GM19351 (cell line): Measurements from ENCODE around the gene C1QTNF3.
"Not testable (repeated sequence)": the region's sequence is repeated elsewhere in the genome, so short reads cannot be mapped to it uniquely, and the experiment has no call there.

Experiments
- ATAC-seq: cut with Tn5 transposase; IDR thresholded peaks from one replicate; pipeline ENCODE4 v1.9.1; 2021; ENCODE audit warnings: mild to moderate bottlenecking, moderate library complexity; ENCODE audit not compliant: unreplicated experiment

C1QTNF3 gene

DNA sequence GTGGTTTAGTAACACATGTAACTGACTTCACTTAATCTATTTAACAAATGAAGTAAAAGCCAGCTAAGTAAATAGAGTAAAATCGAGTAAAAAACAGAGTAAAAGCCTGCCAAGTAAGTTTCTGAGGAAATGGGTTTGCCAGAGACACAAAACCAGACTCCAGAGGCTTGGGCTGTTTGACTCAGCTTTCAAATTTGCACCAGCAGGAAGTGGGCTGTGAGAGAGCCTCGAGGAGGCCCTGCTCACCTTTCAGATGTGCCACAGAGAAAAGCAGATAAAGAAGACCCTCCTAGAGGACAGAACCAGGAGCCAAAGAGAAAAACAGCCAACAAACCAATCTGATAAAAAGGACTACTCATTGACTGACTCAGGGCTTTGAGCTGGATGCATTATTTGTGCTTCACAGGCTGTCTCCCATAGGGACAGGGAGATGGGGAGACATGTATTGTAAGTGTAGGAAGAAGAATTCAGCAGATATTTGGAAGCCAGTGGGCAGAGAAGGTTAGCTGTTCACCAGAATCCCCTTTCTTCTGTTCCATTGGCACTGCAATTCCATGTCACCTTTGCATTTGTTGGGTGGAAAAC lies 20.8 kb downstream of the C1QTNF3 start:
- ATAC-seq: peak; percentile 95

DNA sequence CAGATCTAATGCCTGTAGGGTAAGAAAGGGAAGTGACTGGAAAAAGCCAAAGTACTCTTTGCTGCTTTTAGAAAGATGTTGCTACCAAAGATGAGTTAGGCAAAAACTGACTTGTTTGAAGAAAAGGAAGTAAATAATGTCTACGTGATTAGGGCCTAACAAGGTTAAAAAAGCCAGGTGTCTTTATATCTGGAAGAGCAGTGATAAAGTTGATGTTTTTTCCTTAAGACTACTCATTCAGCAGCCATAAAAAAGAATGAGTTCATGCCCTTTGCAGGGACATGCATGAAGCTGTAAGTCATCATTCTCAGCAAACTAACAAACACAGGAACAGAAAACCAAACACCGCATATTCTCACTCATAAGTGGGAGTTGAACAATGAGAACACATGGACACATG lies 21.7 kb downstream of the C1QTNF3 start:
- ATAC-seq: no peak

DNA sequence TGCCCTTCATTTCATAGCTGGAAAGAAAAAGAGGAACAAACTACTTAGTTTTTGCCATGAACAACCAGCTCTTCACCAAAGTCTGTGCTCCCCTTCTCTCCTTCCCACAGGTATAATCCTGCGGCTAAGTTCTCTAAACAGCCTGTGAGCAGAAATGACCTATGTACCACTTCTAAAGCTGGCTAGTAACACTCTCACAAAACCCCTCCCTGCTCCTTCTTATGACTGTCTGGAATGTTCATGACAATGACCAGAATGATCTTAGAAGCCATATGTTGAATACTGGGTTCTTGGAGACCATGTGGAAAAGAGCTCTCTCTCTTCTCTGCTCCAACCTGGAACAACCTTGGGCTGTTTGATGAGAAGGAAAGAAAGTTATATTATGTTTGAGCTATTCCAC lies 22.3 kb downstream of the C1QTNF3 start:
- ATAC-seq: no peak

DNA sequence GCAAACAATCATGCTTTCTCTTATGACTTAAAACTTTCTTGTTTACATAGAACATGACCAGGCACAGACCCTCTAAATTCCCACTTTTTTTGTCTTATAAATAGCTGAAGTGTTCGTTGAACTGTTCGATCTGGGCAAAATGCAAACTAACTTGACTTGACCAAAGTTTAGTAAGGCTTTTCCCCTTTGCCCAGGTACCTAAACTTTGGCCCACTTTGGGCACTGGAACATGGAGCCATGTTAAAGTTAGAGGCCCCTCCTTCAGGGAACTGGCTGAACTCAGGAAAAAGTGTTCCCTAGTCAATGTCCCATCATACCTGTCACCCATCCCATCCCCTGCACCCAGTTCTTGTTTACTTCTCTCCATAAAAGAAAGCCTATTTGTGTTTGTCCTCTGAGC lies 25.8 kb downstream of the C1QTNF3 start:
- ATAC-seq: no peak

DNA sequence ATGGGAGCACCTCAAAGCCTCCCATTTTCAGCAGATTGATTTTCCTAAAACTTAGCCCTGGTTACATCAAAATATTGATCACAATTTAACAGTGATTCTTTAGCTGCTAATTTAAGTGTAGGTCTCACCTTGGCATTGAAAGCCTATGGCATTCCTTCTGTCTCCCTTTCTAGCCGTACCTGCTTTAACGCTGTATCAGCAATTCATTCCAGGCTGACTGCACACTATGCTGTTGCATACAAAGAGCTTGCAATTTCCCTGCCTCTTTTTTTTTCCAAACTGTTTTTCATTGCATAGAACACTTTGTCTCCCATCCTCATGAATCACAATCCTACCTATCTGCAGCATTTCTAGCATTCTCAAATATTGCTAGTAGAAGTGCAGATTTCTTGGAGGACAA lies 26.3 kb downstream of the C1QTNF3 start:
- no peak for ATAC-seq

DNA sequence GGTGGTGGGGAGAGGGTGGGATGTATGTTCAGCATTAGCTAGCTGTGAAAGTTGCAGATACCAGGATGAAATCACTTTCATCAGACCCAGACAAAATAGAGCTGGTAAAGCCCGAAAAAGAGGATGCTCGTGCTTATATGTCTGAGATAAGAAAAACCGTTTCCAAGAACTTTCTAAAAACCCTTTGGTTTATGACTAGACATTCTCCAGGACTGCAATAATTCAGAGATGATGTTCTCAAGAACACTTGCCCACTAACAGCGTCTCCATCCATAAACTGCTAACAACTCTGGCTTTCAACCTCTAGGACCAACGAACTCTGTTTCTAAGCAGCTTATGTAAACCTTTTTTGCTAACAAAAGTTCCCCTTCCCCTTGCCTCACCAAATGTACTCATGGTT lies 26.8 kb downstream of the C1QTNF3 start:
- no peak for ATAC-seq

DNA sequence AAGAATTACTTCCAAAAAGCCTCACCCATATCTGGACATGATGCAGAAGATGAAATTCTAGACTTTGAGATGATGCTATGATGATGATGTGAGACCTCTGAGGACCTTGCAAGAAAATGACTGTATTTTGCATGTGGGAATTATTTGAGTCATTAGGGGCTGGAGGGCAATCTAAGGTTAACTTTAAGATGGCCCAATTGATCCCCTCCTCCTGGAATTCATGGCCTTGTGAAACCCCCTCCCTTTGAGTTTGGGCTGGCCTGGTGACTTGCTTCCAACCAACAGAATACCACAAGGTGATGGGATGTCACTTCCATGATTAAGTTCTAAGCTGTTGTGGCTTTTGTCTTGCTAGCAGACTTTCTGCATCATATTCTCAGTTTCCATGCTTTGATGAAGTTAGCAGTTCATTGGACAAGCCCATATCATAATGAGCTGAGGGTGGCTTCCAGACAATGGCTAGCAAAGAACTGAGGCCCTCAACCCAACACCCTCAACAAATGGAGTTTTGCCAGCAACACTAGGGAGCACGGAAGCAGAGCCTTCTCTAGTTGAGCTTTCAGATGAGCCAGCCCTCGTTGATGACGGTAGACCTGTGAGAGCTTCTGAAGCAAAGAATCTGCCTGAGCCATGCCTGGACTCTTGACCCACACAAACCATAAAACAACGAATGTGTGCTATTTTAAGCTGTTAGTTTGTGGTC lies 27.7 kb downstream of the C1QTNF3 start:
- ATAC-seq: no peak

DNA sequence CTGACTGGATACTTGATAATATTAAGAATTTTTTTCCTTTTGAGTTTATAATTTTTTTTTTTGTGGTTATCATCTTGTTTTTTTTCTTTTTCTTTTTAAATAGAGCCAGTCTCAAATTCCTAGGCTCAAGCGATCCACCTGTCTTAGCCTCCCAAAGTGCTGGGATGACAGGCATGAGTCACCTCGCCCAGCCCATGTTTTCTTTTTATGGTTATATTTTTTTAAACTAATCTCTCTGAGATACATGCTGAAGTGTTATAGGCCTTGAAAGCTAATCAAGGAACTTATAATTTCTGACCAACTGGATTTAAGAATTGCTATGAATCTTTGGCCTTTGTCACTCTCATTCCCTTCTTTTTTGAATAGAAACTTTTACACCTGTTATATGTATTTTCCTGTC lies 28.4 kb downstream of the C1QTNF3 start:
- no peak for ATAC-seq

DNA sequence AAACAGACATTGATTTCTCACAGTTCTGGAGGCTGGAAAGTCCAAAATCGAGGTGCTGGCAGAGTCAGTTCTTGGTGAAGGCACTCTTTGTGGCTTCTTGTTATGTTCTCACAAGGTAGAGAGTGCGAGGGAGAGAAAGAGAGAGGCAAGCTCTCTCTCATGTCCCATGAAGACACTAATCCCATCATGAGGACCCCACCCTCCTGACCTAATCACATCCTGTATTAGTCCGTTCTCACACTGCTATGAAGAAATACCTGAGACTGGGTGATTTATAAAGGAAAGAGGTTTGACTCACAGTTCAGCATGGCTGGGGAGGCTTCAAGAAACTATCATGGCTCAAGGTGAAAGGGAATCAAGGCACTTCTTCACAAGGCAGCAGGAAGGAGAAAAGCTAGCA lies 29.5 kb downstream of the C1QTNF3 start:
- ATAC-seq: no peak

DNA sequence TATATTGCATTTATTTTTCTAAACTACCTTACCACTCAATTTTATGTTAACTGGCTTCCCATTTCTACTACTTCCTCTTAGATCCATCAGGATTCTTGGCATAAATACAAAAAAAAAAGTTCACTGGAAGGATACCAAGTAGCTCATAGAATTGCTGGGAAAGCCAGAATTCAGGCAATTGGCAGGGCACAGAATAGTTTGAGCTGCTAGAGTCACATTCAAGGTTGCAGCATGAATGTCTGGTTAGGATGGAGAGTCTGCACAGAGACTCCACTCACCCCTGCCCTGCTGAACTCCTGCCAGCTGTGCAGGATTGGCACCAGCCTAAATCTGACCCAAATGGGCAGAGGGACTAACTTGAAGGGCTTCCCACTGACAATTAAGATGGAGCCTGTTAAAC lies 30.2 kb downstream of the C1QTNF3 start:
- ATAC-seq: no peak

DNA sequence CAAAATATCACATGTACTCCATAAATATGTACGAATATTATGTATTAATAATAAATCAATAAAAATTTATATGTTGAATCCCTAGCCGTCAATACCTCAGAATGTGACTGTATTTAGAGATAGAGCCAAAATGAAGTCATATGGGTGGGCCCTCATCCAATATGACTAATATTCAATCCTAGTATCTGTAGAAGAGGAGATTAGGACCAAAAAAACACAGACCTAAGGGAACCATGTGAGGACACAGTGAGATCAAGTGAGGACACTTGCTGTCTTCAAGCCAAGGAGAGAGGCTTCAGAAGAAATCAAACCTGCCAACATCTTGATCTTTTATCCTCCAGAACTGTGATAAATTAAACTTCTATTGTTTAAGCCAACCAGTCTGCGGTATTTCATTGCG lies 31.5 kb downstream of the C1QTNF3 start:
- ATAC-seq: no peak

DNA sequence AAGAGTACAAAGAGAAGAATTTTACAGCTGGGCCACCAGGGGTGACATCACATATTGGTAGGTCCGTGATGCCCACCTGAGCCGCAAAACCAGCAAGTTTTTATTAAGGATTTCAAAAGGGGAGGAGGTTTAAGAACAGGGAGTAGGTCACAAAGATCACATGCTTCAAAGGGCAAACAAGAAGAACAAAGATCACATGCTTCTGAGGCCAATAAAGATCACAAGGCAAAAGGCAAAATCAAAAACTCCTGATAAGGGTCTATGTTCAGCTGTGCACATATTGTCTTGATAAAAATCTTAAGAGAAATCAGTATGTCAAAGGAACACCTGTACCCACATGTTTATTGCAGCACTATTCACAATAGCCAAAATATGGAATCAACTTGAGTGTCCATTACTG lies 32.9 kb downstream of the C1QTNF3 start:
- not testable (repeated sequence) for ATAC-seq

DNA sequence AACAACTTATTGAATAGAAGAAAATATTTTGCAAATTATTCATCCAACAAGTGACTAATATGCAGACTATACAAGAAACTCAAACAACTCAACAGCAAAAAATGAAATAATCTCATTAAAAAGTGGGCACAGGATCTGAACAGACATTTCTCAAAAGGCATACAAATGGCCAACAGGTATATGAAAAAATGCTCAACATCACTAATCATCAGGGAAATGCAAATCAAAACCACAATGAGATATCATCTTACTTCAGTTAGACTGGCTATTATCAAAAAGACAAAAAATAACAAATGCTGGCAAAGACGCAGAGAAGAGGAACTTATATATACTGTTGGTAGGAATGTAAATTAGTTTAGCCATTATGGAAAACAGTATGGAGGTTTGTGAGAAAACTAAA lies 33.4 kb downstream of the C1QTNF3 start:
- ATAC-seq: no peak

DNA sequence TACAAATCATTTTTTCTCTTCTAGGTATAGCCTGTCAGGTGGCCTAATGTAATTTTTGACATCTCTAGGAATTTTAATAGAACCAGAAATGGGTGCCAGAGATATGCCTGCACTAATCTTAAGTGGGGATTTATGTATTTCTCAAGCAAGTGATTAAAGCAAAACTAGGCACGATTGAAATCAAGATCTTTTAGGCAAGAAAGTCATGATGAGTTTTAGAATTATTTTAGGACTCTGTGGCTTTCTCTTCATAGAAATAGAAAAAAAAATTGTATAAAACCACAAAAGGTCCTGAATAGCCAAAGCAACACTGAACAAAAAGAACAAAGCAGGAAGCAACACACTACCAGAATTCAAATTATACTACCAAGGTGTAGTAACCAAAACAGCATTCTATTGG lies 34.2 kb downstream of the C1QTNF3 start:
- no peak for ATAC-seq

DNA sequence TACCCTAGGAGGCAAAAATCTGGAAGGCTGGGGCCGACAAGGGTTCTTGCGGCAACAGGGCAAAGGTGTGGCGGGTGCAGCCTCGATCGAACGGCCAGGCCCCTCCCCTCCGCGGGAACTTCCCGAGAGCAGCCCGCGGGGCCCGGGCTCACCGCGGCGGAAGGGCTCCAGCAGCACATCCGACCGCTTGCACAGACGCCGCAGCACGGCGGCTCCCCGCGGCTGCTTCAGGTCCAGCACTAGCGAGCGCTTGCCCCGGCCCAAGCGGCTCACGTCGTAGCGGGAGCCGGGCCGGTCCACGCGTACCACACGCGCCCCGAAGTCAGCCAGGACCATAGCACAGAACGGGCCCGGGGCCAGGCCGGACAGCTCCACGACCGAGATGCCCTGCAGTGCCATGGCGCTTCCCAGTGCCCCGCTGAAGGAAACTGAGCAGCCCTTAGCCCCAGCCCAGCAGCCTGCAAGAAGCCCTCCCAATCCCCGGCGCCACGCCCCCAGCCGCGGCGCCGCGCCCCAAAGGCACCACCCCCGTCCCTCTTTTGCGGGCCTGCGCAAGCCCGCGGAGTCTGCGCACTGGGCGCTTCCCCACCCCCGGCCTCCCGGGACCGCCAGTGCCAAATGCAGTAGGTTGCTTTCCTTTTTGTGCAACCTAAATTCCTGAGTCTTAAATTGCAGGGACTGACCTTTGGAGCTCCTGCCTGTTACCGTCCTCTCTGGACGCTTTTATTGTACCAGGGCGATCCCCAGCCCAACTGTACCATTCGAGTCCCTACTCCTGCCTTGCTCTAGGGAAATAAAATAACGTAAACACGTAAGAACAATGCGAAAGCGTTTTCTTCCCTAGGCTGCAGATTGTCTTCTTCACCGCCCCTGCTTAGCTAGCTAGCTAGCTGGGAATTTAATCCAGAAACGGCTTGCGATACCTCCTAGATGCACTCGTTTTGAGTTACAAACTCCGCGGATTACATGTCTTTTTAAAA lies 35.1 kb downstream of the C1QTNF3 start, which contains the start of gene AMACR:
TSS of gene AMACR (minus strand) at position 430 of the 980 bp plus-strand sequence. CDS start at position 399, 31 bp downstream.
- peak; percentile 88 for ATAC-seq

DNA sequence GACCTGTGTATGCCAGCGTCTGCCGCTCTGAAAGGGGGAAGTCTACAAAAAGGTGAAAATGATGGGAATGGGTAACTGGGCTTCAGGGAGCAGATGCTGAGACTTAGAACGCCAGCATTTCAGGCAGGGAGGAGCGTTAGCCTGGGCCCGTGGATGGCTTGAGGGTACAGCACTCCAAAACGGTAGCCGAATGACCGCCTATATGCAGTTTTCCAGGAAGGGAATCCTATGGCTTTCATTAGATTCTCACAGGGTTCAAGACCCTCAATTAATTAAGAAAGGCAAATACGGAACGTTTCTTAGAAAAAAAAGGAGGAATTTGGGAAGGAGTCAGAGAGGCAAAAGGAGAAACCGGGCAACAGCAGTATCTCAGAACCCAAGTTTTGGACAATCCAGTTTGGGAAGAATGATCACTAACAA lies 35.8 kb downstream of the C1QTNF3 start:
- no peak for ATAC-seq

DNA sequence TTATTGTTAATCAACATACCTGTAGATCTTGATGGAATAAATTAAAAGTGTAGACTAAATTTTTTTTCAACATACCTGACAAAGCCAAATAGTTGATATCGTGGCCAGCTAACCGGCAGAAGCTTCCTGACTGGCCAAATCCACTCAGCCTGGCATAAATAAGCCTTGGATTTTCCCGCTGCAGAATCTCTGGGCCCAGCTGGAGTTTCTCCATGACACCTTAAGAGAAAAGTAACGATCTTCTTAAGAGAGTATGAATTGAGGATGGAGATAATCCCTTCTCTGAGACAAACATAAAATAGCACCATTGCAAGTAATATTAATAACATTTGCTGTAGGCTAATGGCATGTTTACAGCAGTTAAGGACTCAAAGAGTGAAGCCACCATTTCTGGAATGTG lies 37.3 kb downstream of the C1QTNF3 start:
- no peak for ATAC-seq

DNA sequence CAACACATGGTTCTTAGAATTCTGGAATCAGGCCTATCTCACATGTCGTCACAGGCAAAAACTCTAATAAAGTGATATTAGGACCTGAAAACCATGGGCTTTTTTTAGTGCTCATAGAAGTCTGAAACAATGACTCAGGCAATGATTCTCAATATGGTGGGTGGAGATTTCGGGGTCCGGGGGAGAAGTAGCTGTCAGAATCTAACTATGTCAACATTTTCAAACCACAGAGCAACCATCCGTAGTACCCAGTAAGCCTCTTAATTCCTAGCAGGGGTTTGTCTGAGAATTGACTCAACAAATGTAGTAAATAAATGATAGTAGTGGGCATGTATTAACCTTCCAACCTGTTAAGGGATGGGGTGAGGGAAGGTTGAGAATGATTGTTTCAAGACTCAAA lies 37.8 kb downstream of the C1QTNF3 start:
- ATAC-seq: no peak

DNA sequence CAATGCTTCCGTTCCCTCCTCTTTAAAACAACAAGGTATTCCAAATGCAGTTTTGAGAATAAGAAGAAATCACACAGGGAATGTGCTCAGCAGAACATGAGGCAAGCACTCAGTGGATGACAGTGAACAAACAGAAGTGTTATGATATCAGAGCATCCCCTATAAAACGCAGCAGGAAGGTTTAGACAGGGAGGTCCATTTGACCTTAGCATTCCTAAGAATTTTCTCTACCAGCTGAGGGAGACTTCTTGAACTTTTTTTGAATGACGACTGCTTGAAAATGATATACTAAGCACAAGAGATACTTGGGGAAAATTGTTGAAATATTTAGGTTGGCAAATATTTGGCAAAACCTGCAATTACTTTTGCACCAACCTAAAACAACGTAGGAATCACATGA lies 39.1 kb downstream of the C1QTNF3 start:
- no peak for ATAC-seq

DNA sequence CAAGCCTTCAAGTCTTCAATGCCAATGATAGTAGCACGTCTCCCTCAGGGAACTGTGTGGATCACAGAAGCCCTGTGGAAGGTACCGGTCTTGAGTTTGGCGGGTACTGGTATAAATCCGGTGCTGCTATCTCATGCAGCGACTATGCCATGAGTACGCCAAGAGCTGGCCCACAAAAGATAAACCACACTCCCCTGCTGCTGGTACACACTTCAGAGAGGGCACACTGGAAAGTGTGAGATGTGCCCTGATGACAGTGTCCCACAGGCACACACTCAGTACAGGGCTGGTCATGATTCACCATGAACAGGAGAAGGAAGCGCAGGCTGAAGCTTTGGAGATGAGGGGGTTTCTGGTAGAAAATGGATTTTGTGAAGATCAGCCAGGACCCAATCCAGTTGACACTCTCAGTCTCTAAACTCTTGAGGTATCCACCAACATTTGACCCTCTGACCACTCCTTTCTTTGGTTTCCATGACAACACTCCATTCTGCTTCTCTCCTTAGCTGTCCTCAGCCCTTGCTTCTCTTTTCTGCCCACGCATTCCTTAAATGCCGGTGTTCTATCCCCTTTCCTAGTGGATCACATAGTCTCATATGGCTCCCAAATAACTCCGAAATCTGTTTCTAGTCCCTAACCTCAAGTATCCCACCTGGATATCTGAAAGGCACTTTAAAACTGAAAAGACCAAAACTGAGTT lies 40.2 kb downstream of the C1QTNF3 start:
- no peak for ATAC-seq

DNA sequence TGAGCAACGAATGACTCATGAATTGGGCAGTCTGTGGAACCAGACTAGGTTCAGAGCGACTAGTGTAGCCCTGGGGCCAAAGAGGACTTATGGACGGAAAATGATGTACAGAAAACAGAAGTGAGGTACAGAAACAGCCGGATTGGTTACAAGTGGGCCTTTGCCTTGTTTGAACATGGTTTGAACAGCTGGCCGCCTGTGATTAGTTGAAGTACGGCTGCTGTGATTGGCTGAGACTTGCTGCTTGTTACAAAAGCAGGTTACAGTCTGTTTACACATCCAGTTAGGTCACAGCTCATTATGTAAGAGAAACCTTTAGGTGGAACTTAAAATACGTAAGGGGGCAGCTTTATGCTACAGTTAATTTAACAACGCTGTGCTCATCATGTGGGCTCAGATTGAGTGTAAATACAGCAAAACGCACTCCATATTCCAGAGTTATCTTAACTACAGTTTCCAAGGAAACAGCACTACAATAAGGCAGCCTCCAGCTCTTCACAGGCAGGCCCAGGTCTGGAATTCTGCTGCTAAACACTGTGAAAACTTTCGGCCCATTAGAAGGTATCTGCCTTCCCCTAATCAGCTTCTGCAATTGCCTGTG lies 41.7 kb downstream of the C1QTNF3 start:
- no peak for ATAC-seq
